Thyroid gland (tissue), 4 donors: ENCODE measurements around the gene EEFSEC.

Source experiments
- POLR2A ChIP-seq, 2 donors: fragments of 450-650 bp; IDR thresholded peaks; one replicate each; pipeline ENCODE4 v1.6.1; 2017; ENCODE audit warnings: antibody characterized with exemption in 2 of 2, mild to moderate bottlenecking in 2 of 2, moderate library complexity in 1 of 2
- TF ChIP-seq, protein P1 (sequence below), 6 experiments: fragments of 200-600 bp in 3 of 6; fragments of 450-650 bp in 3 of 6; sonication (generic) in 3 of 6; IDR thresholded peaks; one replicate each; pipeline ENCODE4 v1.5.1; 2016 to 2019; ENCODE audit warnings: antibody characterized with exemption in 6 of 6, mild to moderate bottlenecking in 2 of 6, inconsistent platforms in 1 of 6, moderate library complexity in 1 of 6

DNA sequence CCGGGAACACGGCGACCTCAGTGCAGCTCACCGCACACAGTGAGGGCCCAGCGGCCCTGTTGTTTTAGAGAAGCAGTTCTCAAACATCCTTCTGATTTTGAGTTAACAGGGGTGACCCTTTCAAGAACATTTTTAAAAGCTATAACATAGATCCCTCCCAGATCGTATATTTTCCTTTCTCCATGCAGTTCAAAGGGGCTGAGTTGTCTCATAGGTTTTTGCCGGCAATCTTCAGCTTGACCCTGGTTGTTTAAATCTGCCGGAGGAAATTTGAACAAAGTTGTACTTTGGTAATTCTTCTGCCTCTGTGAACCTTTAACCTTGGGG is 14.3 kb downstream of the EEFSEC start:
- TF ChIP-seq, protein P1, sequence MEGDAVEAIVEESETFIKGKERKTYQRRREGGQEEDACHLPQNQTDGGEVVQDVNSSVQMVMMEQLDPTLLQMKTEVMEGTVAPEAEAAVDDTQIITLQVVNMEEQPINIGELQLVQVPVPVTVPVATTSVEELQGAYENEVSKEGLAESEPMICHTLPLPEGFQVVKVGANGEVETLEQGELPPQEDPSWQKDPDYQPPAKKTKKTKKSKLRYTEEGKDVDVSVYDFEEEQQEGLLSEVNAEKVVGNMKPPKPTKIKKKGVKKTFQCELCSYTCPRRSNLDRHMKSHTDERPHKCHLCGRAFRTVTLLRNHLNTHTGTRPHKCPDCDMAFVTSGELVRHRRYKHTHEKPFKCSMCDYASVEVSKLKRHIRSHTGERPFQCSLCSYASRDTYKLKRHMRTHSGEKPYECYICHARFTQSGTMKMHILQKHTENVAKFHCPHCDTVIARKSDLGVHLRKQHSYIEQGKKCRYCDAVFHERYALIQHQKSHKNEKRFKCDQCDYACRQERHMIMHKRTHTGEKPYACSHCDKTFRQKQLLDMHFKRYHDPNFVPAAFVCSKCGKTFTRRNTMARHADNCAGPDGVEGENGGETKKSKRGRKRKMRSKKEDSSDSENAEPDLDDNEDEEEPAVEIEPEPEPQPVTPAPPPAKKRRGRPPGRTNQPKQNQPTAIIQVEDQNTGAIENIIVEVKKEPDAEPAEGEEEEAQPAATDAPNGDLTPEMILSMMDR (IDR thresholded peaks at IDR 0.05) = no peak
- no peak for TF ChIP-seq POLR2A (IDR thresholded peaks at IDR 0.05)
